ENCODE measurements around the gene RRP8. TPM values are rescaled to one million over a fixed set of nuclear protein-coding genes. Genes with fewer than 3 reads are reported as not detected.

The RRP8 gene
- 10 to 100 TPM; 14.9 to 22.7 (median 18.0) TPM for total RNA-seq

GRCh38 chr11:6603287-6604080 lies at the start of gene RRP8, which contains the start of gene ILK:
RRP8 (minus strand) TSS chr11:6603616; CDS start chr11:6603502, 114 bp downstream.
ILK (plus strand) TSS chr11:6603774; CDS start chr11:6604272, 498 bp downstream.
- peak in 1 of 2 donors; percentile 1 for TF ChIP-seq POLR2A (IDR thresholded peaks at IDR 0.05)
- TF ChIP-seq, protein P1, sequence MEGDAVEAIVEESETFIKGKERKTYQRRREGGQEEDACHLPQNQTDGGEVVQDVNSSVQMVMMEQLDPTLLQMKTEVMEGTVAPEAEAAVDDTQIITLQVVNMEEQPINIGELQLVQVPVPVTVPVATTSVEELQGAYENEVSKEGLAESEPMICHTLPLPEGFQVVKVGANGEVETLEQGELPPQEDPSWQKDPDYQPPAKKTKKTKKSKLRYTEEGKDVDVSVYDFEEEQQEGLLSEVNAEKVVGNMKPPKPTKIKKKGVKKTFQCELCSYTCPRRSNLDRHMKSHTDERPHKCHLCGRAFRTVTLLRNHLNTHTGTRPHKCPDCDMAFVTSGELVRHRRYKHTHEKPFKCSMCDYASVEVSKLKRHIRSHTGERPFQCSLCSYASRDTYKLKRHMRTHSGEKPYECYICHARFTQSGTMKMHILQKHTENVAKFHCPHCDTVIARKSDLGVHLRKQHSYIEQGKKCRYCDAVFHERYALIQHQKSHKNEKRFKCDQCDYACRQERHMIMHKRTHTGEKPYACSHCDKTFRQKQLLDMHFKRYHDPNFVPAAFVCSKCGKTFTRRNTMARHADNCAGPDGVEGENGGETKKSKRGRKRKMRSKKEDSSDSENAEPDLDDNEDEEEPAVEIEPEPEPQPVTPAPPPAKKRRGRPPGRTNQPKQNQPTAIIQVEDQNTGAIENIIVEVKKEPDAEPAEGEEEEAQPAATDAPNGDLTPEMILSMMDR (IDR thresholded peaks at IDR 0.05): no peak
- DNase-seq (ENCODE audit: low spot score in 2 of 2): peak; percentile 91 to 98
- peak within 1 kb of the TSS; percentile 88 for H3K4me3 ChIP-seq (ENCODE audit: low read depth, poor library complexity, severe bottlenecking)
- intact Hi-C loops (cut with DNase I; ENCODE audit: low total_unique reads): no loop called here
- 1 to 2% methylated on average over 32 to 43 of the region's 72 CpGs for WGBS, 2 donors

GRCh38 chr11:6653097-6653496 lies 49.7 kb upstream of the RRP8 start:
- DNase-seq (ENCODE audit: low spot score in 2 of 2): no peak
- no peak for TF ChIP-seq POLR2A (IDR thresholded peaks at IDR 0.05)
- TF ChIP-seq, protein P1 (IDR thresholded peaks at IDR 0.05): no peak
- 96 to 97% methylated on average over 1 of the region's 1 CpG for WGBS, 2 donors
- intact Hi-C loops (cut with DNase I; ENCODE audit: low total_unique reads): no loop called here
- no peak overlapping the region for H3K4me3 ChIP-seq (ENCODE audit: low read depth, poor library complexity, severe bottlenecking)

GRCh38 chr11:6652182-6652581 lies 48.8 kb upstream of the RRP8 start:
- DNase-seq (ENCODE audit: low spot score in 2 of 2): no peak
- no peak overlapping the region for H3K4me3 ChIP-seq (ENCODE audit: low read depth, poor library complexity, severe bottlenecking)
- TF ChIP-seq POLR2A (IDR thresholded peaks at IDR 0.05): no peak
- TF ChIP-seq, protein P1 (IDR thresholded peaks at IDR 0.05): no peak
- 57 to 64% methylated on average over 3 of the region's 3 CpGs for WGBS, 2 donors
- intact Hi-C loops (cut with DNase I; ENCODE audit: low total_unique reads): no loop called here

GRCh38 chr11:6650980-6651379 lies 47.6 kb upstream of the RRP8 start:
- no peak for DNase-seq (ENCODE audit: low spot score in 2 of 2)
- H3K4me3 ChIP-seq (ENCODE audit: low read depth, poor library complexity, severe bottlenecking): no peak overlapping the region
- intact Hi-C loops (cut with DNase I; ENCODE audit: low total_unique reads): no loop called here
- WGBS, 2 donors: 79 to 88% methylated on average over 6 of the region's 6 CpGs
- TF ChIP-seq, protein P1 (IDR thresholded peaks at IDR 0.05): no peak
- no peak for TF ChIP-seq POLR2A (IDR thresholded peaks at IDR 0.05)

DNA sequence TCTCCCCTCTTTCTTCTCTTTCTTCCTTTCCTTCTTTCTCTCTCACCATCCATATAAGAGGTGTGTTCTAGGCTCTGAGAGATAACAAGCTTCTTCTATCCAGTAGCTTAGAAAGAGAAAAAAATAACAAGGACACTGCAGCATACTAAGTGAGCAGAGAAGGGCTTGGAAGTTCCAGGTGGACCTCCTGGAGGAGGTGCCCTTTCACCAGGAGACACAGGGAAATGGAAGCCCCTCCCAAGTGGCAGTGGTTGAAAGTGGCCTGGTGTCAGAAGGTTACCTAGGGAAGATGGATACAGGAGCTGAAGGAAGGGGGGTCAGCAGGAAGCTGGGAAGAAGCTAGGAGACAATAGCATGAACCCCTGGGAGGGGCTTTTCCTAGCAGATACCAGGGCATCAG lies 46.7 kb upstream of the RRP8 start:
- intact Hi-C loops (cut with DNase I; ENCODE audit: low total_unique reads): no loop called here
- H3K4me3 ChIP-seq (ENCODE audit: low read depth, poor library complexity, severe bottlenecking): no peak overlapping the region
- no peak for TF ChIP-seq POLR2A (IDR thresholded peaks at IDR 0.05)
- TF ChIP-seq, protein P1 (IDR thresholded peaks at IDR 0.05): no peak
- DNase-seq (ENCODE audit: low spot score in 2 of 2): no peak

All from lower leg skin (tissue), 4 donors.